Measurements from ENCODE around the gene KCNA2. TPM values are rescaled to one million over a fixed set of nuclear protein-coding genes. Genes with fewer than 3 reads are reported as not detected.

KCNA2 gene
- total and polyA plus RNA-seq, 2 of the 4 experiments (the other 2 are of a cell fraction), result not detected

DNA sequence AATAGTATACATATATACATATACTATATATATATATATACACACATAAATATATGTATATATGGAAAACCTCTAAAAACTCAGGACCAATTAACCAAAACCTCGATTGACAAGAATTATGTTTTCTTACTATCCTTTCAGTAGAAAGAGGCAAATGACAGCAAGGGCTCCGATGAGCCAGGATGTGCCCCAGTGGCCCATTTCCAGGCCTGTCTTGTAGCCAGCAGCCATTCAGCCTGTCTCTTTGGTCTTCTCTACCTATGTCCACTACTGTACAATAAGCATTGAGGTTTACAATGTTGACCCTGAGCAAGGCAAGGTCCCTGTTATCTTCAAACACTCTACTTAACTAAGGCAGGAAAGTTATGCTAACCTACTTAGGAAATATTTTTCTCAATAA is 9.8 kb downstream of the KCNA2 start:
- BruUV-seq (replicated peaks), result no TSS peak
- Histone ChIP-seq H2AK5ac (ENCODE audit: low read depth, low read length) (no peak overlapping the region), H3K27me3 (ENCODE audit: control insufficient read depth, insufficient read depth, low read length) (peaks cover 11% of the 10 kb centered on the region), H3K4me1 (ENCODE audit: control insufficient read depth, insufficient read depth, low read length) (no peaks in the 10 kb centered on the region), H2BK5ac (ENCODE audit: low read depth, low read length, poor library complexity, severe bottlenecking) (no peak overlapping the region), H2AFZ (replicated peaks; ENCODE audit: low read length, poor library complexity) (no peak overlapping the region), H3K14ac (replicated peaks; ENCODE audit: low read depth, low read length) (no peak overlapping the region), H4K8ac (ENCODE audit: low read depth in 2 of 2, low read length in 2 of 2) (no peak overlapping the region), H2BK20ac (ENCODE audit: low read depth, low read length) (no peak overlapping the region), H3K4me3 (ENCODE audit: insufficient read depth, low read depth, low read length) (no peak overlapping the region), H3K4ac (ENCODE audit: low read depth, low read length) (no peak overlapping the region), H2AK9ac (replicated peaks; ENCODE audit: low read depth, low read length, poor library complexity) (no peak overlapping the region), H2BK120ac (ENCODE audit: low read depth, low read length) (no peak overlapping the region), H2BK15ac (ENCODE audit: low read depth, low read length) (no peak overlapping the region), H3K4me2 (ENCODE audit: low read depth, low read length) (no peak overlapping the region), H4K5ac (ENCODE audit: low read depth, low read length) (no peak overlapping the region), H3K9me1 (ENCODE audit: insufficient read depth, low read length) (no peaks in the 10 kb centered on the region), H3K9me3 (ENCODE audit: control insufficient read depth, insufficient read depth, low read length) (no peaks in the 10 kb centered on the region), H4K20me1 (ENCODE audit: insufficient read depth, low read length) (no peaks in the 10 kb centered on the region), H3K56ac (ENCODE audit: extremely low read depth, insufficient read depth, low read length) (no peak overlapping the region), H3K27ac (ENCODE audit: insufficient read depth, low read length) (no peak overlapping the region), H3K9ac (ENCODE audit: low read depth, low read length) (no peak overlapping the region), H3K18ac (ENCODE audit: low read depth, low read length) (no peak overlapping the region), H3K79me1 (ENCODE audit: low read depth in 1 of 2, low read length in 2 of 2) (no peaks in the 10 kb centered on the region), H4K91ac (ENCODE audit: insufficient read depth, low read depth, low read length) (no peak overlapping the region), H3K23ac (ENCODE audit: low read depth, low read length) (no peak overlapping the region), H3K36me3 (ENCODE audit: control insufficient read depth, insufficient read depth, low read length) (no peaks in the 10 kb centered on the region)
- ATAC-seq (ENCODE audit: low read depth) (no peak), DNase-seq (no peak)
- dilution Hi-C loops (cut with HindIII; ENCODE audit: low sequenced_read_pairs, unreplicated experiment), result no loop called here
- WGBS, 2 experiments (ENCODE audit: extremely low coverage in 2 of 2, insufficient read length in 1 of 2), result 67% methylated on average over 1 of the region's 2 CpGs; no CpG with 5 or more reads in 1 of the 2 experiments
- TF ChIP-seq, protein P1, sequence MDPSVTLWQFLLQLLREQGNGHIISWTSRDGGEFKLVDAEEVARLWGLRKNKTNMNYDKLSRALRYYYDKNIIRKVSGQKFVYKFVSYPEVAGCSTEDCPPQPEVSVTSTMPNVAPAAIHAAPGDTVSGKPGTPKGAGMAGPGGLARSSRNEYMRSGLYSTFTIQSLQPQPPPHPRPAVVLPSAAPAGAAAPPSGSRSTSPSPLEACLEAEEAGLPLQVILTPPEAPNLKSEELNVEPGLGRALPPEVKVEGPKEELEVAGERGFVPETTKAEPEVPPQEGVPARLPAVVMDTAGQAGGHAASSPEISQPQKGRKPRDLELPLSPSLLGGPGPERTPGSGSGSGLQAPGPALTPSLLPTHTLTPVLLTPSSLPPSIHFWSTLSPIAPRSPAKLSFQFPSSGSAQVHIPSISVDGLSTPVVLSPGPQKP (IDR thresholded peaks at IDR 0.05; ENCODE audit: borderline replicate concordance, low read depth, low read length), result no peak
- TF ChIP-seq RCOR1 (IDR thresholded peaks at IDR 0.05; ENCODE audit: insufficient replicate concordance, low read length), result no peak
- no peak for TF ChIP-seq BHLHE40 (IDR thresholded peaks at IDR 0.05; ENCODE audit: low read depth, low read length)
- TF ChIP-seq, protein P2, sequence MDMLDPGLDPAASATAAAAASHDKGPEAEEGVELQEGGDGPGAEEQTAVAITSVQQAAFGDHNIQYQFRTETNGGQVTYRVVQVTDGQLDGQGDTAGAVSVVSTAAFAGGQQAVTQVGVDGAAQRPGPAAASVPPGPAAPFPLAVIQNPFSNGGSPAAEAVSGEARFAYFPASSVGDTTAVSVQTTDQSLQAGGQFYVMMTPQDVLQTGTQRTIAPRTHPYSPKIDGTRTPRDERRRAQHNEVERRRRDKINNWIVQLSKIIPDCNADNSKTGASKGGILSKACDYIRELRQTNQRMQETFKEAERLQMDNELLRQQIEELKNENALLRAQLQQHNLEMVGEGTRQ (IDR thresholded peaks at IDR 0.05; ENCODE audit: low read depth, low read length), result no peak
- TF ChIP-seq, protein P3, sequence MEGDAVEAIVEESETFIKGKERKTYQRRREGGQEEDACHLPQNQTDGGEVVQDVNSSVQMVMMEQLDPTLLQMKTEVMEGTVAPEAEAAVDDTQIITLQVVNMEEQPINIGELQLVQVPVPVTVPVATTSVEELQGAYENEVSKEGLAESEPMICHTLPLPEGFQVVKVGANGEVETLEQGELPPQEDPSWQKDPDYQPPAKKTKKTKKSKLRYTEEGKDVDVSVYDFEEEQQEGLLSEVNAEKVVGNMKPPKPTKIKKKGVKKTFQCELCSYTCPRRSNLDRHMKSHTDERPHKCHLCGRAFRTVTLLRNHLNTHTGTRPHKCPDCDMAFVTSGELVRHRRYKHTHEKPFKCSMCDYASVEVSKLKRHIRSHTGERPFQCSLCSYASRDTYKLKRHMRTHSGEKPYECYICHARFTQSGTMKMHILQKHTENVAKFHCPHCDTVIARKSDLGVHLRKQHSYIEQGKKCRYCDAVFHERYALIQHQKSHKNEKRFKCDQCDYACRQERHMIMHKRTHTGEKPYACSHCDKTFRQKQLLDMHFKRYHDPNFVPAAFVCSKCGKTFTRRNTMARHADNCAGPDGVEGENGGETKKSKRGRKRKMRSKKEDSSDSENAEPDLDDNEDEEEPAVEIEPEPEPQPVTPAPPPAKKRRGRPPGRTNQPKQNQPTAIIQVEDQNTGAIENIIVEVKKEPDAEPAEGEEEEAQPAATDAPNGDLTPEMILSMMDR (conservative IDR thresholded peaks at IDR 0.05; ENCODE audit: low read depth, low read length), result no peak
- TF ChIP-seq MAFK (IDR thresholded peaks at IDR 0.05; ENCODE audit: low read depth, low read length), result no peak
- TF ChIP-seq POLR2A (IDR thresholded peaks at IDR 0.05; ENCODE audit: low read depth, low read length), result no peak
- no peak for TF ChIP-seq SMC3 (IDR thresholded peaks at IDR 0.05; ENCODE audit: low read depth, low read length)
- TF ChIP-seq MAZ (IDR thresholded peaks at IDR 0.05; ENCODE audit: borderline replicate concordance, low read depth, low read length), result no peak
- TF ChIP-seq RAD21 (IDR thresholded peaks at IDR 0.05; ENCODE audit: low read length), result no peak
- TF ChIP-seq CHD1 (IDR thresholded peaks at IDR 0.05; ENCODE audit: low read depth, low read length), result no peak
- no peak for TF ChIP-seq FOS (IDR thresholded peaks at IDR 0.05; ENCODE audit: low read depth, low read length)
- ChIA-PET POLR2A (ENCODE audit: unreplicated experiment) (no interaction called here), CTCF (no interaction called here)
- in situ Hi-C loops (cut with MboI; ENCODE audit: low sequenced_read_pairs), result no loop called here
- intact Hi-C loops (cut with micrococcal nuclease), result no loop called here

Data from IMR-90 (cell line).